Heart right ventricle (tissue), 16 donors: ENCODE measurements around the gene UHRF1. TPM values are rescaled to one million over a fixed set of nuclear protein-coding genes. Genes with fewer than 3 reads are reported as not detected.
A peak's percentile ranks its signal among the peaks of the same experiment; 100 is the strongest.
"Not testable (repeated sequence)": the region's sequence is repeated elsewhere in the genome, so short reads cannot be mapped to it uniquely, and the experiment has no call there.

Experiments used
- ATAC-seq, 8 donors: fragments of 200-7000 bp; cut with Tn5 transposase; one replicate each; pipeline ENCODE4 v1.9.1; 2020; ENCODE audit warnings: mild to moderate bottlenecking in 8 of 8, moderate library complexity in 8 of 8, moderate number of reproducible peaks in 1 of 8
- DNase-seq, 2 donors: peaks; one replicate each; pipeline ENCODE4 v3.0.0-alpha.2; 2020
- H3K27ac ChIP-seq, 10 donors: fragments of 200-600 bp; sonication (generic) in 2 of 10; one replicate each; pipeline versions ENCODE4 v1.5.0 to v1.8.0; 2020 to 2022; ENCODE audit warnings: mild to moderate bottlenecking in 3 of 10
- H3K27me3 ChIP-seq, 7 donors: fragments of 200-600 bp; one replicate each; pipeline ENCODE4 v1.8.0; 2021 to 2022; ENCODE audit warnings: mild to moderate bottlenecking in 2 of 7
- H3K36me3 ChIP-seq, 9 donors: fragments of 200-600 bp; sonication (generic) in 1 of 9; one replicate each; pipeline versions ENCODE4 v1.5.0 to v1.8.0; 2020 to 2022; ENCODE audit warnings: mild to moderate bottlenecking in 2 of 9
- H3K4me1 ChIP-seq, 9 donors: fragments of 200-600 bp; sonication (generic) in 1 of 9; one replicate each; pipeline versions ENCODE4 v1.5.0 to v1.8.0; 2020 to 2022; ENCODE audit warnings: mild to moderate bottlenecking in 4 of 9
- H3K4me3 ChIP-seq, 10 donors: fragments of 200-600 bp; sonication (generic) in 2 of 10; one replicate each; pipeline versions ENCODE4 v1.5.0 to v1.8.0; 2020 to 2022; ENCODE audit warnings: mild to moderate bottlenecking in 7 of 10, moderate library complexity in 2 of 10
- H3K9me3 ChIP-seq, 11 donors: fragments of 200-600 bp in 10 of 11; sonication (generic) in 2 of 11; one replicate each; pipeline versions ENCODE4 v1.5.0 to v1.8.0; 2013 to 2022; ENCODE audit warnings: mild to moderate bottlenecking in 2 of 11, control low read depth in 1 of 11, moderate library complexity in 1 of 11
- whole genome bisulfite sequencing, 2 donors: extraction: QIAGEN DNeasy Blood & Tissue Kit; methylation state at CpG; one replicate each; pipeline ENCODE4 v1.1.7; 2013; ENCODE audit warnings: inconsistent platforms in 1 of 2; 5-methylcytosine and 5-hydroxymethylcytosine counted together
- intact Hi-C, 10 donors: fragments of 100-400 bp; cut with DNase I; formaldehyde crosslinking; loops; one replicate each; pipeline versions ENCODE4 v1.11.1 to v1.14.2; 2022
- polyA plus RNA-seq, 2 donors: library from polyadenylated mRNA; stranded (reverse); fragments of 200-250 nt; gene quantifications; one replicate each; pipeline ENCODE4 v1.2.3, GENCODE V29; 2013
- total RNA-seq, 10 donors: library from RNA; stranded (reverse); fragmentation: NEBNext Ultra II Directional in 3 of 10; extraction: Animal tissue kit (Norgen Biotek cat#: 25700) in 3 of 10; gene quantifications; one replicate each; pipeline versions ENCODE4 v1.2.1 to v1.2.4, GENCODE V29; 2021 to 2023
- TF ChIP-seq, protein P1 (sequence below), 9 donors: fragments of 200-600 bp; sonication (generic) in 2 of 9; IDR thresholded peaks; one replicate each; pipeline versions ENCODE4 v1.5.0 to v1.8.0; 2021 to 2022; ENCODE audit warnings: antibody characterized with exemption in 9 of 9, mild to moderate bottlenecking in 5 of 9, moderate library complexity in 1 of 9
- donor health status: Arrhythmogenic right ventricular cardiomyopathy.
- donor health status: ischemic (EF 13 %, LVEDD 7.1; RV severe dilation, severe dysfunction).
- donor health status: healthy with polysubstance abuse.
- donor health status: DM: no; HTN: yes; CAD: no.
- donor health status: DM: no; HTN: no; CAD: no.
- donor health status: ischemic (EF 25% LVEDD 6.9; RV normal size, moderate dysfunction).
- donor health status: ischemic (EF 25% LVEDD 5.7; RV mildly dilated, moderate dysfunction).
- donor health status: healthy.
- donor health status: DM: yes; HTN: yes; CAD: no.
- donor health status: Ischemic cardiomyopathy.
- donor health status: ischemic (EF 35%, LVEDD 5.7; RV mildly dilated, moderate dysfunction).
- donor health status: nonischemic (EF 11% LVEDD 7.7; RV severe dilation, severe dysfunction).
- donor health status: DM: yes; HTN: yes; CAD: no.
- donor health status: PGD.
- donor health status: ischemic (EF 29% LVEDD 5.4; RV normal size, mild dysfunction).
- donor health status: nonischemic (EF 23%, LVEDD 6.1; RV moderate dilation, normal function).

The UHRF1 gene
- total and polyA plus RNA-seq, 12 donors: 0.35 to 6.2 (median 0.75) TPM

- no peaks in the 10 kb centered on the region for H3K9me3 ChIP-seq
- H3K36me3 ChIP-seq: peaks cover 0 to 23% (median 0%) of the 10 kb centered on the region in 9 donors
- WGBS, 2 donors: 93 to 96% methylated on average over 18 of the region's 18 CpGs
- no peak overlapping the region for H3K4me3 ChIP-seq
- H3K27ac ChIP-seq: no peak overlapping the region
- intact Hi-C loops: no loop called here
- H3K4me1 ChIP-seq: peaks cover 0 to 14% (median 0%) of the 10 kb centered on the region in 9 donors
- DNase-seq (no peak), ATAC-seq (no peak)
- TF ChIP-seq, protein P1, sequence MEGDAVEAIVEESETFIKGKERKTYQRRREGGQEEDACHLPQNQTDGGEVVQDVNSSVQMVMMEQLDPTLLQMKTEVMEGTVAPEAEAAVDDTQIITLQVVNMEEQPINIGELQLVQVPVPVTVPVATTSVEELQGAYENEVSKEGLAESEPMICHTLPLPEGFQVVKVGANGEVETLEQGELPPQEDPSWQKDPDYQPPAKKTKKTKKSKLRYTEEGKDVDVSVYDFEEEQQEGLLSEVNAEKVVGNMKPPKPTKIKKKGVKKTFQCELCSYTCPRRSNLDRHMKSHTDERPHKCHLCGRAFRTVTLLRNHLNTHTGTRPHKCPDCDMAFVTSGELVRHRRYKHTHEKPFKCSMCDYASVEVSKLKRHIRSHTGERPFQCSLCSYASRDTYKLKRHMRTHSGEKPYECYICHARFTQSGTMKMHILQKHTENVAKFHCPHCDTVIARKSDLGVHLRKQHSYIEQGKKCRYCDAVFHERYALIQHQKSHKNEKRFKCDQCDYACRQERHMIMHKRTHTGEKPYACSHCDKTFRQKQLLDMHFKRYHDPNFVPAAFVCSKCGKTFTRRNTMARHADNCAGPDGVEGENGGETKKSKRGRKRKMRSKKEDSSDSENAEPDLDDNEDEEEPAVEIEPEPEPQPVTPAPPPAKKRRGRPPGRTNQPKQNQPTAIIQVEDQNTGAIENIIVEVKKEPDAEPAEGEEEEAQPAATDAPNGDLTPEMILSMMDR (IDR thresholded peaks at IDR 0.05): no peak
- no peaks in the 10 kb centered on the region for H3K27me3 ChIP-seq
Measured at GRCh38 chr19:4952945-4953344, 43.6 kb downstream of the UHRF1 start.

DNA sequence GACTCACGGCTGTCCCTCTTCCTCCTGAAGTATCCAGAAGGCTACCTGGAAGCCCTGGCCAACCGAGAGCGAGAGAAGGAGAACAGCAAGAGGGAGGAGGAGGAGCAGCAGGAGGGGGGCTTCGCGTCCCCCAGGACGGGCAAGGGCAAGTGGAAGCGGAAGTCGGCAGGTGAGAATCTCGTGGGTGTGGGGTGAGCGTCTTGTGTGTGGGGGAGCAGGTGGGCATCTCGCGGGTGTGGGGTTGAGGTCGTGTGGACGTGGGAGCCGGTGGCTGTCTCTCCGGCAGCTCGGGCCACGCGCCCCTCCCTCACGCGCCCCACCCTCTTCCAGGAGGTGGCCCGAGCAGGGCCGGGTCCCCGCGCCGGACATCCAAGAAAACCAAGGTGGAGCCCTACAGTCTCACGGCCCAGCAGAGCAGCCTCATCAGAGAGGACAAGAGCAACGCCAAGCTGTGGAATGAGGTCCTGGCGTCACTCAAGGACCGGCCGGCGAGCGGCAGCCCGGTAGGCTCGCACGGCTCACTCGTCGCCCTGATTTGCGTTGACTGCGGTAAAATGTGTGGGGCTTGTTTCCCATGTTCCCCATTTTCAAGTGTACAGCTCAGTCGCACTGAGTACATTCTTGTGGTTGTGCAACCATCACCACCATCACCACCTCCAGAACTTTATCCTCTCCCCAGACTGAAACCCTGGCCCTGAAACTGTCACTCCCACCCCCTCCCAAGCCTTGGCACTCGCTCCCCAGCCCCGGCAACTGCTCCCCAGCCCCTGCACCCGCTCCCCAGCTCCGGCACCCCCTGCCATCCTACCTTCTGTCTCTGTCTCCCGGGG is 45.2 kb downstream of the UHRF1 start:
- H3K27ac ChIP-seq, H3K27me3 ChIP-seq, DNase-seq, H3K4me3 ChIP-seq, H3K9me3 ChIP-seq, intact Hi-C loops: not testable (repeated sequence)
- H3K36me3 ChIP-seq: peaks cover 0 to 31% (median 0%) of the 10 kb centered on the region in 9 donors
- ATAC-seq: peak in 1 of 8 donors; percentile 34
- peaks cover 0 to 14% (median 0%) of the 10 kb centered on the region in 9 donors for H3K4me1 ChIP-seq
- WGBS, 2 donors: 92 to 94% methylated on average over 45 to 46 of the region's 46 CpGs

DNA sequence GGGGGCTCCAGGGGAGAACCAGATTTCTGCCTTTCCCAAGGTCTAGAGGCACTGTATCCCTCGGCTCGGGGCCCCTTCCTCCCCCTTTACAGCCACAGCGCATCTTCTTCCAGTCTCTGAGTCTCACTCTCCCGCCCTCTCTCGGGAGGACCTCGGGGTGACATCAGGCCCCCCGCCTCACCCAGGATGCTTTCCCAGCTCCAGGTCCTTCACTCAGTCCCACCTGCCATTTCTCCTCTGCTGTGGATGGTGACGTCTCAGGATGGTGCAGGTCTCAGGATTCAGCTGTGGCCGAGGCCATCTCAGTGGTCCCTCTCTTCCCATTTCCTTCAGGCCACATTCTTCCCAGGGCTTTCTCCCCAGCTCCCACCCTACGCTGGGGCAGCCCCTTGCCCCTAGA is 46.0 kb downstream of the UHRF1 start:
- intact Hi-C loops: no loop called here
- ATAC-seq: no peak
- Histone ChIP-seq H3K36me3 (peaks cover 0 to 33% (median 0%) of the 10 kb centered on the region in 9 donors), H3K4me1 (peaks cover 0 to 14% (median 0%) of the 10 kb centered on the region in 9 donors), H3K27ac (no peak overlapping the region), H3K27me3 (no peaks in the 10 kb centered on the region), H3K4me3 (no peak overlapping the region), H3K9me3 (no peaks in the 10 kb centered on the region)
- DNase-seq: no peak
- 95 to 98% methylated on average over 10 of the region's 10 CpGs for WGBS, 2 donors
- TF ChIP-seq, protein P1 (IDR thresholded peaks at IDR 0.05): no peak

DNA sequence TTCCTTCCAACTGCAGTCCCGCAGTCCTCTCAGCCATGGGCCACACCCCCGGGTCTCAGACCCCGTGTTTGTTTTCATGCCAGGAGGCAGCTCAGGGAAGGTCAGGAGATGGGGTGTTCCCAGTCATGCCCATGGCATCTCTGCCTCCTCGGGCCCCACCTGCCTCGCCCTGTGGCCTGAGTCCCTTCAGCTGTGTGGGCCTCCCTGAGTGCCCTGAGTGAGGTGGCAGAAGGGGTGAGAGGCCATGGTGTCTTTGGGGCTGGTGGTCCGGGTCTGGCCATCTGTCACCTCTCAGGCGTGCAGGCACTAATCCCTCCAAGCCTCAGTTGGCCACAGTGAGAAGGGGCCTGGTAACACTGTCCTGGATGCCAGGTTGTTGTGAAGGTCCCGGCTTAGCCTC is 48.7 kb downstream of the UHRF1 start:
- TF ChIP-seq, protein P1 (IDR thresholded peaks at IDR 0.05): no peak
- no peaks in the 10 kb centered on the region for H3K27me3 ChIP-seq

More for the DNA sequence above, 48.7 kb downstream of the UHRF1 start:
- DNase-seq (no peak), ATAC-seq (no peak)
- intact Hi-C loops: no loop called here
- no peaks in the 10 kb centered on the region for H3K9me3 ChIP-seq
- no peak overlapping the region for H3K4me3 ChIP-seq
- WGBS, 2 donors: 94 to 96% methylated on average over 8 of the region's 8 CpGs
- H3K36me3 ChIP-seq: peaks cover 0 to 38% (median 0%) of the 10 kb centered on the region in 9 donors
- H3K27ac ChIP-seq: no peak overlapping the region
- no peaks in the 10 kb centered on the region for H3K4me1 ChIP-seq
